HuH-7.5 (cell line): ENCODE data around the gene PRPF4.
"Not testable (repeated sequence)": the region's sequence is repeated elsewhere in the genome, so short reads cannot be mapped to it uniquely, and the experiment has no call there.

ENCODE experiments used
- DNase-seq: peaks from one replicate; pipeline ENCODE4 v3.0.0; 2011; ENCODE audit warnings: low spot score

Gene PRPF4

DNA sequence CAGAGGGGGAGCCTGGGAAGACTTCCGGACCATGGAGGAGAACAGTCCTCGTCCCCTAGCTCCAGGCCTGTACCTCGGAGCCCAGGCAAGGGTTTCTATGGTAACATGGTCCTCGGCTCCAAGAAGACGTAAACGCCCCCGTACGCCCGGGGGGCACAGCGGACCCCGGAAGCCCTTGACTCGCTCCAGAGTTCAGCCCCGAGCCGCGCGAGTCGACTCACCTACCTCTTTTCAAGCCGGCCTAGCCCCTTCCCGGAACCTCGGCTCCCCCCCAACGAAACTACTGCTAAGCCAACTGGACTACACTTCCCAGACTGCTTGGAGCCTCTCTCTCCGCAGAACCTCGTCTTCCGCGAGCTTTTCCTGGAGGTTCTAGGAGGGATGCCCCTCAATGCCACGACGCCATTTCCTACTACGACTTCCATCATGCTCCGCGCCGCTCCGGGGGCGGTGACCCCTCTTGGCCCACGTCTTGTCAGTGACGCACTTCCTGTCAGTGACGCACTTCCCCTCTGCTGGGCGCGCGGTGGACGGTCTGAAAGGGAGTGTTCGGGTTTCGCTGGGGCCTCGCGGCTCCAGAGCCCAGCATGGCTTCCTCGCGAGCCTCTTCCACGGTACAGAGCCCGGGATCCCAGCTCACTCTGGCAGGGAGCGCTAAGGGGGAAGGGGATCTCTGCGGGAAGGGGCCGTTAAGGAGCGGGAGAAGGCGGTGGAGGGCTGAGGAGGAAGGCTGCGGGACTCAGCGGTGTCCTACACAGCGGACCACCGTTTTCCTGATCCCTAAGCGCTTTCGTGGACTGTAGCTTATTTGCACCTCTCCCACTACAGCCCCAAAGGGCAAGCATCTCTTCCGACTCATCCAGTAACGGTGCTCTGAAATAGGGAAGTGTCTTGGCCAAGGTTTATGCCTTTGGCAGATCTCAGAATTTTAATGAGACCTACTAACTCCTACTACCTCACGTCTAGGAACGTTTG is at the start of gene PRPF4, which contains the start of gene CDC26:
Gene PRPF4 (plus strand): TSS at position 502 of the 975 bp plus-strand sequence. CDS start 86 bp downstream, at position 588.
Gene CDC26 (minus strand): TSS at position 416 of the 975 bp plus-strand sequence. CDS start 3,065 bp downstream, outside the sequence.
- peak; percentile 79 for DNase-seq

DNA sequence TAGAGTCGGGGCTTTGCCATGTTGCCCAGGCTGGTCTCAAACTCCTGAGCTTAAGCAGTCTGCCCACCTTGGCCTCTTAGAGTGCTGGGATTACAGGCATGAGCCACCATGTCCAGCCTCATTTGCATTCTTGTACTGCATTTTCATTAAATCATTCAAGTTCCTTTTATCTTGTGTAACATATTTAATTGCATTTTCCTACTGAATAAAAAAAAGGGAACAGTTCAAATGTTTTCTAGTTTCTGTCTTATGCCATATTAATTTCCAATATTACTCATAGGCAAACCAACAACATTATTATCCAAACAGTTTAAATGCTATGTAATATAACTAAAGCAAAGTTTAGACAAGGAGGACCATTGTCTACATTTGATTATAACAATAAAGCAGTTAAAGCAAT is 48.0 kb upstream of the PRPF4 start:
- DNase-seq, result no peak

DNA sequence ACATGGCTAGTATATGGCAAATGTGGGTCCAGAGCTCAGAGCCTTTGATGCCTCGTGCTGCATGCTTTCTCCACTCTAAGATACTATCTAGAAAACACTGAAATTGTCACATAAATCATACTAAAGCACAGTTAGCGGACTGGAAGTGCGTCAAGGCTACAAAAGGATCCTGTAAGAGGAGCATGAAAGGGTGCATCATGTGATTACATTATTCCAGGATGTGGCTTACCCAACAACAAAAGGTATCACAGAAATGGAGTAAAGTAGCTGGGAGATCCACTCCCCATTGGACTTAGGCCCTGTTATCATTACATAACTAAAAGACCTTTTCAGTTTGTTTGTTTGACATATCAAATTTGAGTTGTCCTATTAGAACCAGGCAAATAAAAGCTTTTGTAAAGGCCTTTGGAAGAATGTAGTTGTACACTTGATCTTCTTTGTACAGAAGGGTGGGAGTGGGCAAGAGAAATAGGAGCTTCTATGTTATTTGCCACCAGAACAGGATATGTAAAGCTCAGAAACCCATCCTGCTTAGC is 47.3 kb upstream of the PRPF4 start:
- no peak for DNase-seq

DNA sequence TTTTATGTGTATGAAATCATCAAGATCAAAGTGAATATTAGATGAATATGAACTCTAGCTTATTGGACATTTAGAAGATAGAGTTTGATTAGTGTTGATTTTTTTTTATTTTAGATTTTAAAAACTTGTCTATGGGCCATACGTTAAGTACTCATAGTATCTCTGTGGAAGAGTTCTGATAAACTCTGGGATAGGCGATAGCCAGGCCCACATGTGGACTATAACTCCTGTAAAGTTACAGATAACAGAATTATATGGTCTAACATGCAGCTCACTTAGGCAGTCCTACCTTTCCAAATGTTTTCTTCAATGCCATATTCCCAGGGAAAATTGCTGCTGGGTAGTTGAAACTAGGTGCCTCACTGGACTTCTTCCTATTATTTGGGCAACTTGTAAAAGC is 43.8 kb upstream of the PRPF4 start:
- no peak for DNase-seq

DNA sequence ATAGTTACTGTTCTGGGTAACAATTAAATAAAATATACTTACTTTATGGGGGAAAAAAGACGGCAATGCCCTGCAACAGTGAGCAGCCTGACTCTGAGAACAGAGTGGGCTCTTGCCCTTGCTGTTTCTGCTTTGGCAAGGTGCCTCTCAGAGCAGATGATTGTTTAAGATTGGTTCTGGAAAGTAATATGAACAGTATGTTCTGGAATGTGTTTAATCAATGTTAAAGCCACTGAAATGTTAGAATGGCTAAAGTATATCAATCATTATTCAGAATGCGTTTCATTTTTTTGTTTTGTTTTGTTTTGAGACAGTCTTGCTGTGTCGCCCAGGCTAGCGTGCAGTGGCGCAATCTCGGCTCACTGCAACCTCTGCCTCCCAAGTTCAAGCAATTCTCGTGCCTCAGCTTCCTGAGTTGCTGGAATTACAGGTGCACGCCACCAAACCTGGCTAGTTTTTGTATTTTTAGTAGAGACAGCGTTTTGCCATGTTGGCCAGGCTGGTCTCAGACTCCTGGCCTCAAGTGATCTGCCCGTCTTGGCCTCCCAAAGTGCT is 39.7 kb upstream of the PRPF4 start:
- DNase-seq, result not testable (repeated sequence)

DNA sequence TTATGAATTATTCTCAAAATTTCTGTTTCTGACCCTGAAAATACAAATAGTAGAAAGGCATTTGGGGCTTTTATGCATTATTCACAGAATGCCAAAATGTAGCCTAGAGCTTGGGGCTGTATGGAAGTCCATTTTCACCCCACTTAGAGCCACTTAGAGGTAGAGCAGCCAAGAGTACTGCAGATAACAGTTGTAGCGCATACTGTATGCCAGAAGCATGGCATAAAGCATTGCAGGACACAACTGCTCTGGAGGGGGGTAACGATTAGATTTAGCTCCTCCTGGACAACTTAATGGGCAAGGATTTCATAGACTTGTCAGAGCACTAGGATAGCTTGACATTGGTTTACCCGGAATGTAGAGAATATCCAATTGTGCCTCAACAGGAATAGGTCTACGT is 38.4 kb upstream of the PRPF4 start:
- no peak for DNase-seq

DNA sequence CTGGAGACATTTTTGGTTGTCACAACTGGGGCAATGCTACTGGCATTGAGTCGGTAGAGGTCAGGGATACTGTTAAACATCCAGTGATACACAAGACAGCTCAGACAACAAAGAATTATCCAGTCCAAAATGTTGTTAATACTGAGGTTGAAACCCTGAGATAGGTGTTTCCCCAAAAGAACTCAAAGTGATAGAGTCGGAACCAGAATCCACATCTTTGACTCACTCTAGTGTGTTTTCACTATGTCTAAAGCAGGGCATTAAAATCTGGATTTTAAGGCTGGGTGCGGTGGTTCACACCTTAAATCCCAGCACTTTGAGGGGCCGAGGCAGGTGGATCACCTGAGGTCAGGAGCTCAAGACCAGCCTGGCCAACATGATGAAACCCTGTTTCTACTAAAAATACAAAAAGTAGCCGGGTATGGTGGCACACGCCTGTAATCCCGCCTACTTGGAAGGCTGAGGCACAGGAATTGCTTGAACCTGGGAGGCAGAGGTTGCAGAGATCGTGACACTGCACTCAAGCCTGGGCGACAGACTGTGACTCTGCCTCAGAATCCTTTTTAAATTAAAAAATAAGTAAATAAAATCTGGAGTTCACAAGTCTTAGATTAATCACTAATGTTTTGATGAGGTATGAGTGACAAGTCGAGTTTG is 37.1 kb upstream of the PRPF4 start:
- DNase-seq, result no peak

DNA sequence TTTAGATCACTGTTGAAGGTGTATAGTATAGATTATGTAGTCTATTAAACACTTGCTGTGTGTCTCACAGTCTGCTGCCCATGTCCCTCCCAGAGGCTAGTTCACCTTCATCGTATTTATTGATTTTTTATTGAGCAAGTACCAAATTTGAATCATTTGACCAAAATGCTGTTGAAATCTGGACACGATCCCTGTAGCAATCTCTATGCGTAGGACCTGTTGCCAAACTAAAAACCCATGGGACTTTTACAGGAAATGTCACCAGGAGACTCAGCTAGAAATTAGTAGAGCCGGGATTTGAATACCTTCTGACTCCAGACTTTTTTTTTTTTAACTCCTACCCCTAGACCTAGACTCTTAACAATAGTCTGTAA is 36.6 kb upstream of the PRPF4 start:
- DNase-seq, result no peak

DNA sequence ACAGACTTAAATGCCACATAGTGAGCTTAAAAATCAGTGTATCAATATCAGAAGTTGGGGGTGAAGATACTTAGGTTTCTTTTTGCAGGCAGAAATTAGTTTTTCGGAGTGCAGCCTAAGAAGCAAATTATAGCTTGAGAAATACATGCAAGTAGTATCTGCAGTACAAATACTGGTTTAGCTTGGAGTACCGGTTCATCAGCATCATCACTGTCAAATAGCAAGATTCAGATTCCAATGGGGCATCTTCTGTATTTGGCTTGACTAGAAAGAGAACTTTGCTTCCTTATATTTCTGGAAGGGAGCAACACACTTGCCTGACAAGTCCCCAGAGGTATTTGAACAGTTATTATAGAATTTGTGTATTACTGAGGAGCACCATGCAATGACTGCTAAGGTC is 34.3 kb upstream of the PRPF4 start:
- DNase-seq, result no peak

DNA sequence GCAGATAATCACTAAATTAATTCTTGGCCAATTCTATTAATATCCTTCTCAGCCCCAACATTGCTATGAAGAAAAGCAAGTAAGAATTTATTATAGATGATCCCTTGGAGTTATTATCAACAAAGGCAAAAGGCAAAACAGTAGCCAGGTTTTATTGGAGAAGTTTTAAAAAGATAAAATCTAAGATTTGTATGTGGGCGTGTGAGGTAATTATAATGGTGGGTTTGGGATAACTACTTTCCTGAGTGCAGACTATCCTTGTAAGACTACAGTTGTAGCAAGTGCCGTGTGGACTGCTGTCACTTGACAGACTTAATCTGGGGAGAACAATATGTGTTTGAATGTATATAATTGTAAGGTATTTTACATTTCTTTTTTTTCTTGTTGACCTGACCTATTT is 30.9 kb upstream of the PRPF4 start:
- DNase-seq, result no peak

DNA sequence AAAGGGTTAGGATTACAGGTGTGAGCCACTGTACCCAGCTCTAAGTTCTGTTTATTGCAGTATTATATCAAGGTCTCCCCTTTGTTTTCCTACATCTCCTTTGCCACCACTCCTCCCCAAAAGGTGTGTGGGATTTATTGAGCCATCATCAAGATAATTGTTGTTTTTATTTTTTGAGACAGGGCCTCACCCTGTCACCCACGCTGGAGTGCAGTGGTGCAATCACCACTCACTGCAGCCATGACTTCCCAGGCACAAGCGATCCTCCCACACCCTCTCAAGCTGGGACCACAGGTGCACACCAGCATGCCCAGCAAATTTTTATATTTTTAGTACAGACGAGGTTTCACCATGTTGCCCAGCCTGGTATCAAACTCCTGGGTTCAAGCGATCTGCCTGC is 29.6 kb upstream of the PRPF4 start:
- DNase-seq, result no peak

DNA sequence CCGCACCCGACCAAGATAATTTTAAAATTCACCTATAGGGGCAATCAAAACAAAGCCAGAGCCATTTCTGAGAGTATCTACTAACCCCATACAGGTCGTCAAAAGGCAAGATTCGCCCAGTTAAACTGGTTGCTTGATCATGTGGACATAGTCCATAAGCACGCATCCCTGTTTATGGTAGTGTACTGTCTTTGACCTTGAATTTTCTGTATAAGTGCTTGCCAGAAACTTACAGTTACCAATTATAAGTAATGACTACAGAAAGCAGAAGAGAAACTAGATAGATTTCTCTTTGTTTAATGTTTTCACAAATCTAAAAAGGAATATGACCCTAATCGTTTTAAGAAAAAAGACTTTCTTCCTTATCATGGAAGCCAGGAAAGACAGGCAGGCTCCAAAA is 28.5 kb upstream of the PRPF4 start:
- DNase-seq, result no peak

DNA sequence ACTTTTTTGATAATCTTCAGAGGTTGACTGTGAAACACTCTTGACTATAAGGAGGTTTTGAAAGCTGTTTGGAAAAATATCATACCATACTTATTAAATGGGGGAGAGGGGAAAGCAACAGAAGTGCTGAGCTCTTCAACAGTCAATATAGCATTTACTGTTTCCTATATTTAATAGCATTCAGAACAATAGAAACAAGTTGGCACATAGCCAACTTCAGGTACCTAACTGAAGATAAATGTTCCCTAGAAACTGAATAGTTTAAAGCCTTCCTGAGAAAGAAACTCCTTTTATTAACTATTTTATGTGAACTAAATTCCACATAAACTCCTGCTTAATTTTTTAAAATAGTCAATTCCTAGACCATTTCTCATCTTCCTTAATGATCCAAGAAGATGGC is 27.8 kb upstream of the PRPF4 start:
- no peak for DNase-seq

DNA sequence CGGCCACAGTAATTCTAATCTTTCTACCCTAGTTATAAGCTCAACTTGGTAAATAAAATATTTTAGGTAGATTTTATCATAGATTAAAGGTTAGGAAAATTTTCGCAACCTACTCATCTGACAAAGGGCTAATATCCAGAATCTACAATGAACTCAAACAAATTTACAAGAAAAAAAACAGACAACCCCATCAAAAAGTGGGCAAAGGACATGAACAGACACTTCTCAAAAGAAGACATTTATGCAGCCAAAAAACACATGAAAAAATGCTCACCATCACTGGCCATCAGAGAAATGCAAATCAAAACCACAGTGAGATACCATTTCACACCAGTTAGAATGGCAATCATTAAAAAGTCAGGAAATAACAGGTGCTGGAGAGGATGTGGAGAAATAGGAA is 25.8 kb upstream of the PRPF4 start:
- DNase-seq, result not testable (repeated sequence)

DNA sequence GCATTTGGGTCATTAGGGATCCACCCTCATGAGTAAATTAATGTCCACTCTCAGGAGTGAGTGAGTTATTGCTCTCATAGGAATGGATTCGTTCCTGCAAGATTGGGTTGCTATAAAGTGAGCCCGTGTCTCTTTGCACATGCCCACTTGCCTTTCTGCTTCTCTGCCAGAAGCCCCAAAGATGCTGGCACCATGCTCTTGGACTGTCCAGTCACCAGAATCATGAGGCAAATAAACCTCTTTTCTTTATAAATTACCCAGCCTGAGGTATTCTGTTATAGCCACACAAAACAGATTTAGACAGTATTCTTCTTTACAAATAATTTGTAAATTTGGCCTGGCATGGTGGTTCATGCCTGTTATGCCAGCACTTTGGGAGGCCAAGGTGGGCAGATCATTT is 24.7 kb upstream of the PRPF4 start:
- DNase-seq, result no peak

DNA sequence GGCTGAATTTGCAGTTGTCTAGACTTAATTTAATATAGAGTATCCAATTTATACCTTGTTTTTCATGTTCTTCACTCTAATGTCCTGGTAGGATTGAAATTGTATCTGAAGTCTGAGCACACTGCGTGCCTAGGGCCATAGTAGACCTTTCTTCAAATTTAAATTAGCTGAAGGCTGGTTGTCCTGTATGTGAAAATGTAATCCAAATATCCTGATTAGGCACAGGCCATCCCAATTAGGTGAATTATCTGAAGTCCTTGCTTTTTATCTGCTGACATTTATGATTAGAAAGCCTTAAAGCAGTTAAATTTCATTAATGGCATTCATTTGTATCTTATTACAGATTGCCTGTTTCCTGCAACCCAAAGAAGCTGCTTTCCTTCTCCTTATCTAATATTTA is 20.5 kb upstream of the PRPF4 start:
- no peak for DNase-seq

DNA sequence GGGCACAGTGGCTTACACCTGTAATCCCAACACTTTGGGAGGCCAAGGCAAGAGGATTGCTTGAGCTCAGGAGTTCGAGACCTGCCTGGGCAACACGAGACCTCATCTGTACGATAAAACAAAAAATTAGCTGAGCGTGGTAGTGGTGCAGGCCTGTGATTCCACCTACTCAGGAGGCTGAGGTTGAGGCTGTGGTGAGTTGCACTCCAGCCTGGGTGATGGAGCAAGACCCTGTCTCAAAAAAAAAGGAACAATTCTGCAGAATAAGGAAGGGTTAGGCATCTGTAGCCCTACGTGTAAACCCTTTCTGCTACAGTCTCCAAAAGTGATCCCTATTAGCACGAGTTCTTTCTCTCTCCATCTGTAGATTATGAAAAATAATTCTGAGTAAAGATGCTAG is 20.0 kb upstream of the PRPF4 start:
- DNase-seq, result no peak

DNA sequence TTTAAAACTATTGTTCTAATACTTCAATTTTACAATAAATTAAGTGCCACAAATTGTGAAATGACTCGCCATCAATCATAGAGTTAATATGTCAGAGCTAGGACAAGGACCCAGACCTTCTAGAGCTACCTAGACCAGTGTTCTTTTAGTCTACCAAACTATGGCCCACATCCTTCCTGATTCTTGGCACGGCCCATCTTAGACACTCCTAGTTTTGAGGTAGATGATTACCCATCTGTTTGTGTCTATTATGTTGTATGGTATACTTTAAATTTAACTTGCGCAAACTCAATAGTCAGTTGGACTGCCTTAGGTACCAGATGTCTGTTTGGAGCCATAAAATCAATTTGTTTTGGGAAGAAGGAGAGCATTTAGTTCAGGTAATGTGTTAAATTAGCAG is 17.6 kb upstream of the PRPF4 start:
- no peak for DNase-seq

DNA sequence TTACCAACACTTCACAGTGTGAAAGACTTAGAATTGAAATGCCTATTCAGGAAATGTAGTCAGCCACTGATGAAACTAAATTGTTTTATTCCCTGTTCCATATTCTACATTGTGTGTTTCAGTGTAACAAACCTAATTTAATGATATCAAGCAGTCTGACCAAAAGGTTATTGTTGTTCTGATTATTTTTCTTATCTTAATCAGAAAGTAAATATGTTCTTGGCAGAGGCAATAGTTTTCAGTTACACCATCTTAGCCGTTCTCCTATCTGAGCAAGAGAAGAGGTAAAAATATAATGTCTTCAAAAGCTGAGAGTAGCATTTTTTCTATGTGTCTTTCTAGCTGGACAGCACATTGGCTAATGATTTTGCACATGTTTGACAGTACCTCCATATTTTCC is 17.2 kb upstream of the PRPF4 start:
- no peak for DNase-seq

DNA sequence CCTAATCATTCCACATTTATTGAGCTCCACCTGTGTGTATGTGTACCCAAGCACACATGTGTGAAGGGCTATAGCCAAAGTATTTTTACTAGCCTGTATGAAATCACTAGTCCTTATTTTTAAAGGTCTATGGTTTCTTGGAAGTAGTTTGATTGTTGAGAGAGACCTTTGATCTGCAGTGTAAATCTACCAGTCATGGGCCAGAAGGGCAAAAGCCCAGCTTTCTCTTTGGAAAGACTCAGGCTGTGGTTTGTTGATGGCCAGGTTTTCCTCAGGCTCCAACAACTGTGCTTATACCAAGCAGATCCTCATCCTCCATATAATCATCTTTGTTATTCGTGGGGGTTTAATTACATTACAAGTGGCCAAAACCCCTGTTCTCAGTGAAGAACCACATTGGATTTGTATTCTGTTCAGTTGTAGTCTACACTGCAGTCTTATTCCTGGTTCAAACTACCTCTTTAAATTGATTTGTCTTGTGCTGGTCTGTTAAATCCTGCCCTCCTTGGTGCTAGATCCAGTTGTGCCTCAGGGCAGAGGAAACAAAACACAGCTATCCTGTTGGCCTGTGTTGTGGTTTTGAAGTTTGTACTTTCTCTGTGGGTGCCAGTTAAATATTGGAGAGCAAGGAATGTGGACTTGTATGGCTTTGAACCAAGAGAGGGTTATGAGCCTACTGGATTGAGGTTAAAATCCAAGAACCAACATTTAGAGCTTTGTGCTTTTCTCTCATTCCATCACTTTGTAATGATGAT is 13.4 kb upstream of the PRPF4 start:
- no peak for DNase-seq

DNA sequence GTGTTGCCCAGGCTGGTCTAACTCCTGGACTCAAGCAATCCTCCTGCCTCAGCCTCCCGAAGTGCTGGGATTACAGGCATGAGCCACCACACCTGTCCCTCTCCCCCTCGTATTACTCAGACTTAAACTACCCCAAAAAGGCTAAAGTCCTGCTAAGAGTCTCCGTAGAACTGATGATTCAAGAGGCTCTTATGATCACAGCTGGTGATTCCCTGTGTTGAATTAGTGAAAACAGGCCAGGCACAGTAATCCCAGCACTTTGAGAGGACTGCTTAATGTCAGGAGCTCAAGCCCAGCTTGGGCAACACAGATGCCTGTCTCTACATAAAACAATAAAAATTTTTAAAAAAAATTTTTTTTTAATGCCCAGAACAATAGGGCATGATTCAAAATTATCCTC is 9.3 kb upstream of the PRPF4 start:
- DNase-seq, result no peak
